HAP-1 (cell line): ENCODE data around the gene TAS2R20.

Experiments used
- DNase-seq, 2 experiments: peaks; one replicate each; pipeline ENCODE4 v3.0.0-alpha.2; 2016 to 2020; ENCODE audit warnings: low spot score in 2 of 2
- H3K27me3 ChIP-seq: fragments of 250-450 bp; sonication (Bioruptor Pico); 2 replicates; pipeline ENCODE4 v1.5.1; 2020; ENCODE audit warnings: low read depth, mild to moderate bottlenecking, moderate library complexity
- H3K36me3 ChIP-seq: fragments of 250-450 bp; sonication (Bioruptor Pico); replicated peaks from 2 replicates; pipeline ENCODE4 v1.5.1; 2020; ENCODE audit warnings: mild to moderate bottlenecking
- H3K4me1 ChIP-seq: fragments of 250-450 bp; sonication (Bioruptor Pico); 2 replicates; pipeline ENCODE4 v1.5.1; 2020; ENCODE audit warnings: mild to moderate bottlenecking
- H3K4me3 ChIP-seq: fragments of 250-450 bp; sonication (Bioruptor Pico); 2 replicates; pipeline ENCODE4 v1.5.1; 2020; ENCODE audit warnings: mild to moderate bottlenecking, moderate library complexity
- H3K9me3 ChIP-seq: fragments of 250-450 bp; sonication (Bioruptor Pico); 2 replicates; pipeline ENCODE4 v1.5.1; 2020; ENCODE audit warnings: mild to moderate bottlenecking, moderate library complexity
- in situ Hi-C: fragments of 300-500 bp; cut with MboI; formaldehyde crosslinking; loops from 3 replicates; pipeline ENCODE4 v1.14.3; 2020; ENCODE audit warnings: low sequenced_read_pairs, inconsistent platforms, mixed read lengths

Gene TAS2R20

GRCh38 chr12:10989107-10989506 is 9.0 kb downstream of the TAS2R20 start:
- Histone ChIP-seq H3K9me3 (no peaks in the 10 kb centered on the region), H3K27me3 (no peaks in the 10 kb centered on the region), H3K36me3 (no peaks in the 10 kb centered on the region), H3K4me1 (no peaks in the 10 kb centered on the region), H3K4me3 (no peak overlapping the region)
- no peak for DNase-seq
- in situ Hi-C loops = no loop called here

GRCh38 chr12:10986812-10987211 is 11.3 kb downstream of the TAS2R20 start, which contains the start of gene TAS2R50:
Gene TAS2R50, minus strand, starts transcription at chr12:10986912. Its CDS starts 52 bp downstream, at chr12:10986860.
- in situ Hi-C loops = no loop called here
- DNase-seq = no peak
- no peaks in the 10 kb centered on the region for H3K27me3 ChIP-seq
- no peaks in the 10 kb centered on the region for H3K36me3 ChIP-seq
- no peaks in the 10 kb centered on the region for H3K9me3 ChIP-seq
- no peaks in the 10 kb centered on the region for H3K4me1 ChIP-seq
- H3K4me3 ChIP-seq = no peak within 1 kb of the TSS

- in situ Hi-C loops = no loop called here
- DNase-seq = no peak
- no peaks in the 10 kb centered on the region; the same call in 1 of the 2 replicates for H3K4me1 ChIP-seq
- no peaks in the 10 kb centered on the region for H3K9me3 ChIP-seq
- H3K4me3 ChIP-seq = no peak overlapping the region
- H3K36me3 ChIP-seq = no peaks in the 10 kb centered on the region
- no peaks in the 10 kb centered on the region for H3K27me3 ChIP-seq
Observed at GRCh38 chr12:10982244-10982643, 15.9 kb downstream of the TAS2R20 start.

- H3K4me1 ChIP-seq = no peaks in the 10 kb centered on the region; the same call in 1 of the 2 replicates
- no peaks in the 10 kb centered on the region for H3K27me3 ChIP-seq
- no peaks in the 10 kb centered on the region for H3K9me3 ChIP-seq
- no peak overlapping the region for H3K4me3 ChIP-seq
- H3K36me3 ChIP-seq = no peaks in the 10 kb centered on the region
- in situ Hi-C loops = no loop called here
- DNase-seq = peak in 1 of 2 experiments; percentile 2
Observed at GRCh38 chr12:10974965-10975364, 23.1 kb downstream of the TAS2R20 start.

- in situ Hi-C loops = no loop called here
- H3K4me1 ChIP-seq = no peaks in the 10 kb centered on the region
- H3K36me3 ChIP-seq = no peaks in the 10 kb centered on the region
- H3K9me3 ChIP-seq = no peaks in the 10 kb centered on the region
- no peaks in the 10 kb centered on the region for H3K27me3 ChIP-seq
- no peak overlapping the region for H3K4me3 ChIP-seq
- no peak for DNase-seq
Observed at GRCh38 chr12:10968765-10969456, 29.2 kb downstream of the TAS2R20 start.

GRCh38 chr12:10967409-10967808 is 30.7 kb downstream of the TAS2R20 start:
- no peaks in the 10 kb centered on the region for H3K27me3 ChIP-seq
- in situ Hi-C loops = no loop called here
- H3K36me3 ChIP-seq = no peaks in the 10 kb centered on the region
- no peaks in the 10 kb centered on the region for H3K4me1 ChIP-seq
- DNase-seq = no peak
- no peak overlapping the region for H3K4me3 ChIP-seq
- H3K9me3 ChIP-seq = no peaks in the 10 kb centered on the region

- Histone ChIP-seq H3K27me3 (no peaks in the 10 kb centered on the region), H3K9me3 (no peaks in the 10 kb centered on the region), H3K4me1 (no peaks in the 10 kb centered on the region), H3K36me3 (no peaks in the 10 kb centered on the region), H3K4me3 (no peak overlapping the region)
- DNase-seq = no peak
- in situ Hi-C loops = no loop called here
Observed at GRCh38 chr12:10966314-10966713, 31.8 kb downstream of the TAS2R20 start.

- no peak for DNase-seq
- Histone ChIP-seq H3K36me3 (no peaks in the 10 kb centered on the region), H3K9me3 (no peaks in the 10 kb centered on the region), H3K4me1 (no peaks in the 10 kb centered on the region), H3K4me3 (no peak overlapping the region), H3K27me3 (no peaks in the 10 kb centered on the region)
- in situ Hi-C loops = no loop called here
Observed at GRCh38 chr12:10965476-10965875, 32.6 kb downstream of the TAS2R20 start.

GRCh38 chr12:10960211-10960610 is 37.9 kb downstream of the TAS2R20 start:
- Histone ChIP-seq H3K27me3 (no peaks in the 10 kb centered on the region), H3K4me1 (no peaks in the 10 kb centered on the region), H3K9me3 (no peaks in the 10 kb centered on the region), H3K36me3 (no peaks in the 10 kb centered on the region), H3K4me3 (no peak overlapping the region)
- in situ Hi-C loops = no loop called here
- DNase-seq = no peak

- no peaks in the 10 kb centered on the region for H3K4me1 ChIP-seq
- H3K27me3 ChIP-seq = no peaks in the 10 kb centered on the region
- DNase-seq = no peak
- in situ Hi-C loops = no loop called here
- no peaks in the 10 kb centered on the region for H3K9me3 ChIP-seq
- no peak overlapping the region for H3K4me3 ChIP-seq
- H3K36me3 ChIP-seq = no peaks in the 10 kb centered on the region
Observed at GRCh38 chr12:10959804-10960203, 38.3 kb downstream of the TAS2R20 start.

GRCh38 chr12:10957741-10958140 is 40.4 kb downstream of the TAS2R20 start:
- Histone ChIP-seq H3K4me3 (no peak overlapping the region), H3K4me1 (no peaks in the 10 kb centered on the region), H3K27me3 (no peaks in the 10 kb centered on the region), H3K36me3 (no peaks in the 10 kb centered on the region), H3K9me3 (no peaks in the 10 kb centered on the region)
- in situ Hi-C loops = no loop called here
- DNase-seq = no peak

GRCh38 chr12:10956085-10956484 is 42.0 kb downstream of the TAS2R20 start:
- no peaks in the 10 kb centered on the region for H3K9me3 ChIP-seq
- in situ Hi-C loops = no loop called here
- H3K36me3 ChIP-seq = no peaks in the 10 kb centered on the region
- H3K27me3 ChIP-seq = no peaks in the 10 kb centered on the region
- H3K4me1 ChIP-seq = no peaks in the 10 kb centered on the region
- DNase-seq = no peak
- H3K4me3 ChIP-seq = no peak overlapping the region

GRCh38 chr12:10952645-10953044 is 45.5 kb downstream of the TAS2R20 start:
- Histone ChIP-seq H3K9me3 (no peaks in the 10 kb centered on the region), H3K4me3 (no peak overlapping the region), H3K4me1 (no peaks in the 10 kb centered on the region), H3K27me3 (no peaks in the 10 kb centered on the region), H3K36me3 (no peaks in the 10 kb centered on the region)
- in situ Hi-C loops = no loop called here
- DNase-seq = no peak
